Fibroblast of the aortic adventitia (primary cell): ENCODE results near the gene DNAJB4. TPM values are rescaled to one million over a fixed set of nuclear protein-coding genes. Genes with fewer than 3 reads are reported as not detected.
A peak's percentile ranks its signal among the peaks of the same experiment; 100 is the strongest.
"Not testable (repeated sequence)": the region's sequence is repeated elsewhere in the genome, so short reads cannot be mapped to it uniquely, and the experiment has no call there.

ENCODE experiments used
- DNase-seq: peaks from one replicate; pipeline ENCODE4 v3.0.0-alpha.2; 2010; ENCODE audit warnings: low read depth
- H3K4me3 ChIP-seq: 2 replicates; pipeline ENCODE4 v1.5.1; 2011; ENCODE audit warnings: low read depth, mild to moderate bottlenecking, control low read depth, low read length, moderate library complexity
- total RNA-seq: library from RNA; depleted of rRNA; stranded (reverse); fragments of >200 nt; gene quantifications from 2 replicates; pipeline ENCODE4 v1.2.3, GENCODE V29; 2012; ENCODE audit warnings: low replicate concordance
- TF ChIP-seq, protein P1 (sequence below): IDR thresholded peaks from 2 replicates; pipeline ENCODE4 v1.5.1; 2011; ENCODE audit warnings: mild to moderate bottlenecking, low read length, control low read depth, inconsistent platforms; ENCODE audit not compliant: insufficient read depth

The DNAJB4 gene
- total RNA-seq, 1 donor: 42.0 TPM

DNA sequence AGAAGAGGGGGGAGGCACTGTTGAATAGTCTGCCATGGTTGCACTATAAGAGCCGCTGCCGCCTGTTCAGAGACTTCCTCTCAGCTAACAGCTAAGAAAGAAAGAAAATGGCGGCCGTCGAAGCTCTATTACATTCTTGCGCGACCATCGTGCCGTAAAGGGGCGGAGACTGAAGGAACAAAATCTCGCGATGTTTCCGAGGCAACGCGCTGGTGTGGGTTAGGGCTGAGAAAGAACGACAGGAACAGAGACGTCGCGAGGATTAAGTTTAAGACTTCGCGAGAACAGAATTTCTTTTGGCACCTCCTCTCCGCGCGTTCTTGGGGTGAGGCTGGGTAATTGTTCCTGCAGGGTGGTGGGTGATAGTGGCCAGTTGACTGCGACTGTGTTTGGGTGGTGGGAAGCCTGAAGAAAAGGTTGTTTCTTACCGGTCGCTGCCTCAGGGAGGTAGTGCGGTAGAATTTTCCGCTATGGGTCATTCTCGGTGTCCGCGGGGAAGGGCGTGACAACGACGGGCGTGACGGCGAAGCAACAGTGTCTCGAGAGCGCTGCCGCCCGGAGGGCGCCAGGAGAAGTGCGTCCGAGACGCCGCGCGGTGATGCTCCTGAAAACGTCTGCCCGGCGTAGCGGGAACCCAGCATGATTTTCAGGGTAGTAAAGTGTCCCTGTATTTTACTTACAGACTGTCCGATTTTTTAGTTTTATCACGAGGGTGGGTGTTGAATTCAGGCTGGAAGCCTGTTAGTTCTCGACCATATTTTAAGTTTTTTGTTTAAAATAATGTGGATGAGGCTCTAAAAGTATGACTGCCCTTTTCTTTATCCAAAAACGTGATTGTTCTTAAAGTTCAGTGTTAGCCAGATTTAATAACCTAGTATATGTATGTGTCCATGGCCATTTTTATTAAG, 25.5 kb upstream of the DNAJB4 start, which contains the start of gene FUBP1:
Gene FUBP1, minus strand, starts transcription at position 104 of the 908 bp plus-strand sequence. Its CDS starts 68 bp downstream, at position 36.
- peak; percentile 100 for DNase-seq
- TF ChIP-seq, protein P1, sequence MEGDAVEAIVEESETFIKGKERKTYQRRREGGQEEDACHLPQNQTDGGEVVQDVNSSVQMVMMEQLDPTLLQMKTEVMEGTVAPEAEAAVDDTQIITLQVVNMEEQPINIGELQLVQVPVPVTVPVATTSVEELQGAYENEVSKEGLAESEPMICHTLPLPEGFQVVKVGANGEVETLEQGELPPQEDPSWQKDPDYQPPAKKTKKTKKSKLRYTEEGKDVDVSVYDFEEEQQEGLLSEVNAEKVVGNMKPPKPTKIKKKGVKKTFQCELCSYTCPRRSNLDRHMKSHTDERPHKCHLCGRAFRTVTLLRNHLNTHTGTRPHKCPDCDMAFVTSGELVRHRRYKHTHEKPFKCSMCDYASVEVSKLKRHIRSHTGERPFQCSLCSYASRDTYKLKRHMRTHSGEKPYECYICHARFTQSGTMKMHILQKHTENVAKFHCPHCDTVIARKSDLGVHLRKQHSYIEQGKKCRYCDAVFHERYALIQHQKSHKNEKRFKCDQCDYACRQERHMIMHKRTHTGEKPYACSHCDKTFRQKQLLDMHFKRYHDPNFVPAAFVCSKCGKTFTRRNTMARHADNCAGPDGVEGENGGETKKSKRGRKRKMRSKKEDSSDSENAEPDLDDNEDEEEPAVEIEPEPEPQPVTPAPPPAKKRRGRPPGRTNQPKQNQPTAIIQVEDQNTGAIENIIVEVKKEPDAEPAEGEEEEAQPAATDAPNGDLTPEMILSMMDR: peak; percentile 78
- peak within 1 kb of the TSS; percentile 96 for H3K4me3 ChIP-seq

DNA sequence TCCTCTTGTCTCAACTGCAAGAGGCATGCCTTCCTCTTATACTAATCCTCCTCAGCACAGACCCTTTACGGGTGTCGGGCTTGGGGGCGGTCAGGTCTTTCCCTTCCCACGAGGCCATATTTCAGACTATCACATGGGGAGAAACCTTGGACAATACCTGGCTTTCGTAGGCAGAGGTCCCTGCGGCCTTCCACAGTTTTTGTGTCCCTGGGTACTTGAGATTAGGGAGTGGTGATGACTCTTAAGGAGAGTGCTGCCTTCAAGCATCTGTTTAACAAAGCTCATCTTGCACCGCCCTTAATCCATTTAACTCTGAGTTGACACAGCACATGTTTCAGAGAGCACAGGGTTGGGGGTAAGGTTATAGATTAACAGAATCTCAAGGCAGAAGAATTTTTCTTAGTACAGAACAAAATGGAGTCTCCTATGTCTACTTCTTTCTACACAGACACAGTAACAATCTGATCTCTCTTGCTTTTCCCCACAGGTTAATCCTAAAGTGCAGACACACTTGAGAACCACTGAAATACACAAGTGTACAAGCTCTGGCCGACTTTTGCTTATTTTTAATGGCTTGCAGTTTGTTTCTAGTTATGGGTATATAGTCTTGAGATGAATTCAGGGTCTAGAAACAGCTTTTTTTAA, 21.3 kb upstream of the DNAJB4 start:
- not testable (repeated sequence) for H3K4me3 ChIP-seq, DNase-seq

DNA sequence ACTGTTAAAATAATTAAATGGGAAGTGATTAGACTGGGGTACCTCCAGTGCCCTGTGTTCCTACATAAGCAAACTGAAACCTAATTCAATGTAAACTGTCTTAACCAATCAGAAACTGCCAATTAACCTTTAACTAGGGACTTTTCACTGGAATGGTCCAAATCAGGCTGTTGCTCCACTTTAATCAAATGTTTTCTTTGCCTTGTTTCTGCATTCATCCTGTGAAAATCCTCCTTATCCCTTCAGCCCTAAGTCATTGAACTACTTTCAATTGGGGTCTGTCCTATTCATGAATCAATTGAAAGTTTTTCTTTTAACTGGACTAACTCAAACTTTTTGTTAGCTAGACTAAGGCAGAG, 20.8 kb upstream of the DNAJB4 start:
- TF ChIP-seq, protein P1: no peak
- DNase-seq: no peak
- H3K4me3 ChIP-seq: no peak overlapping the region

DNA sequence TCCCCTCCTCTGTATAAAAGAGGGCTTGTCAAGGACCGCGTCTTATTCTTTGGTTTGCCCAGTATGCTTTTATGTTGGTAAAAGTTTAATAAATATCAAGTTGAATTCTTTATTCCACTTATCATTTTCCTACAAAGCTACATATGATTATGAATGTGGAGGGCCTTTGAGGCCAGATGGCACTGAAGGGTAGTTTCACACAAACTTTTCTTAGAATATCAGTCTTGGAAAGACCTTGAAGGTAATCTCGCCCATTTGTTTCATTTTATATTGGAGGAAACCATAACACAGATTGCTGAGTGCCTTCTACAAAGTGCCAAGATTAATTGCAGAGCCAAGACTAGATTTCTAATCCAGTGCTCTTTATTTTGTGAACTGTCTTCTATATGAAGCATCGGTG, 20.1 kb upstream of the DNAJB4 start:
- TF ChIP-seq, protein P1: no peak
- H3K4me3 ChIP-seq: no peak overlapping the region
- DNase-seq: no peak

DNA sequence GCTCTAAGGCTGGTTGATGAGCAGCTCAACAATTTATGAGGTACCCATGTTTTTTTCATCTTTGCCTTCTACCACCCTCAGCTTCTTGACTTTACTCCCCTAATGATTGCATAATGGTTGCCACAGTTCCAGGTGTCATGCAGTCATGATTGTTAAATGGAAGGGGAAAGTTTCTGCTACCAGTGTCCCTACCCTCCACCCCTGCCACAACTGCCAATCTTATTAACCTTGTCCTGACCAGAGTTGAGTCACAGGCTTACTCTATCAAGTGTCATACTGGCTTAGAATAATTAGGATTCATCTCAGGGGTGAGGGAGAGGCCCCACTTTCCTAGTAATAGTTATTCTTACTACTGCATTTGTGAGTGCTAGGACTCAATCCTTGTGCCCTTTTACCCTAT, 17.9 kb upstream of the DNAJB4 start:
- no peak overlapping the region for H3K4me3 ChIP-seq
- TF ChIP-seq, protein P1: no peak

DNA sequence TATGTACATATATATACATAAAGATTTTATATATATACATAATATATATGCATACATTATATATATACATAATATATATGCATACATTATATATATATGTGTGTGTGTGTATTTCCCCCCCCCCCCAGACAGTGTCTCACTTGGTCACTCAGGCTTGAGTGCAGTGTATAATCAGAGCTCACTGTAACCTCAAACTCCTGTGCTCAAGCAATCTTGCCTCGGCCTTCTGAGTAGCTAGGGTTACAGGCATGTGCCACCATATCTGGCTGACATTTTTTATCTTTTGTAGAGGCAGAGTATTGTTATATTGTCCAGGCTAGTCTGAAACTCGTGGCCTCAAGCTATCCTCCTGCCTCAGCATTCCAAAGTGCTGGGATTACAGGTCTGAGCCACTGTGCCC, 16.8 kb upstream of the DNAJB4 start:
- no peak overlapping the region for H3K4me3 ChIP-seq
- DNase-seq: no peak
- TF ChIP-seq, protein P1: no peak

More for the DNA sequence above, 17.9 kb upstream of the DNAJB4 start:
- DNase-seq: no peak

DNA sequence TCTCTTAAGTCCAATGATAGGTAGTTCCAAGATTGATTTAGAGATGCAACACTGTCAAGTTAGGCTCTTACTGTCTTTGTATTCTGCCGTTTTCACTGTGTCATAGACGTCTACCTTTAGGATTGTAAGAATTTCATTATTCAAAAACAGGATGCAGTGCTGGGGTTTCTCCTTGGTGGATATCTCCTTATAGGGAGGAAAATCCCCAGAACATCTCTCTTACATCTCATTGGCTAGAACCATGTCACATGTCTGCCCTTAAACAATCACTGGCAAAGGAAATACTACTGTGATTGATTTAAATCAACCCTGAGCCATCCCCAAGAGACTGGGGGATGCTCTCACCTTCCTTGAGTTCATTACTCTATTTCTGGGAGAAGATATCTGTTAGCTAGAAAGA, 15.0 kb upstream of the DNAJB4 start:
- TF ChIP-seq, protein P1: no peak
- no peak overlapping the region for H3K4me3 ChIP-seq
- DNase-seq: no peak
